ENCODE measurements around the gene EPB41L5. TPM values are rescaled to one million over a fixed set of nuclear protein-coding genes. Genes with fewer than 3 reads are reported as not detected.

EPB41L5 gene
- total and polyA plus RNA-seq, 7 donors = 8.2 to 24.3 (median 16.9) TPM

DNA sequence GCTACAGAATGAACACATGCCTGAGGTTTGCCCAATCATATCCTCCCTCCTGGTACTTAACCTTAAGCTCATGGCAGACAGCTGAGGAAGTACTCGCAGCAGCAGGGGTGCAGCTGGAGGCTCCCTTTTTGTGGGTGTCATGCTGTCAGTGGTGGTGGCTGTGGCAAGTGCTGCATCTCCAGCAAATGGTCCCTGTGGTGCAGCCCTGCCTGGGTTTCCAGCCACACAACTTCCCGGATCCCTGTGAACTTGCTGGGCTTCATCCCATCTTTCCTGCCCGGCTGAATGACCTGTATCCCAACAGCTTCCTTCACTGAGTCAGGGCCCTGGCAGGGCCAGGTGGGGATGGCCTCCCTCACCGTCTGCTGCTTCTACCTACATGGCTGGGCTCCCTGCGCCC is 205.3 kb downstream of the EPB41L5 start:
- TF ChIP-seq EP300 (IDR thresholded peaks at IDR 0.05) (no peak), POLR2AphosphoS5 (IDR thresholded peaks at IDR 0.05) (no peak), POLR2A (IDR thresholded peaks at IDR 0.05) (no peak)
- TF ChIP-seq, protein P1, sequence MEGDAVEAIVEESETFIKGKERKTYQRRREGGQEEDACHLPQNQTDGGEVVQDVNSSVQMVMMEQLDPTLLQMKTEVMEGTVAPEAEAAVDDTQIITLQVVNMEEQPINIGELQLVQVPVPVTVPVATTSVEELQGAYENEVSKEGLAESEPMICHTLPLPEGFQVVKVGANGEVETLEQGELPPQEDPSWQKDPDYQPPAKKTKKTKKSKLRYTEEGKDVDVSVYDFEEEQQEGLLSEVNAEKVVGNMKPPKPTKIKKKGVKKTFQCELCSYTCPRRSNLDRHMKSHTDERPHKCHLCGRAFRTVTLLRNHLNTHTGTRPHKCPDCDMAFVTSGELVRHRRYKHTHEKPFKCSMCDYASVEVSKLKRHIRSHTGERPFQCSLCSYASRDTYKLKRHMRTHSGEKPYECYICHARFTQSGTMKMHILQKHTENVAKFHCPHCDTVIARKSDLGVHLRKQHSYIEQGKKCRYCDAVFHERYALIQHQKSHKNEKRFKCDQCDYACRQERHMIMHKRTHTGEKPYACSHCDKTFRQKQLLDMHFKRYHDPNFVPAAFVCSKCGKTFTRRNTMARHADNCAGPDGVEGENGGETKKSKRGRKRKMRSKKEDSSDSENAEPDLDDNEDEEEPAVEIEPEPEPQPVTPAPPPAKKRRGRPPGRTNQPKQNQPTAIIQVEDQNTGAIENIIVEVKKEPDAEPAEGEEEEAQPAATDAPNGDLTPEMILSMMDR (IDR thresholded peaks at IDR 0.05) = no peak
- DNase-seq = no peak
- Histone ChIP-seq H3K27ac (no peak overlapping the region), H3K27me3 (no peaks in the 10 kb centered on the region), H3K4me1 (peaks cover 0 to 25% (median 13%) of the 10 kb centered on the region in 4 donors), H3K36me3 (peaks cover 0 to 20% (median 0%) of the 10 kb centered on the region in 4 donors), H3K9me3 (no peaks in the 10 kb centered on the region), H3K4me3 (no peak overlapping the region)
- WGBS, 2 donors = 96% methylated on average over 5 of the region's 5 CpGs
- intact Hi-C loops (cut with DNase I) = no loop called here

DNA sequence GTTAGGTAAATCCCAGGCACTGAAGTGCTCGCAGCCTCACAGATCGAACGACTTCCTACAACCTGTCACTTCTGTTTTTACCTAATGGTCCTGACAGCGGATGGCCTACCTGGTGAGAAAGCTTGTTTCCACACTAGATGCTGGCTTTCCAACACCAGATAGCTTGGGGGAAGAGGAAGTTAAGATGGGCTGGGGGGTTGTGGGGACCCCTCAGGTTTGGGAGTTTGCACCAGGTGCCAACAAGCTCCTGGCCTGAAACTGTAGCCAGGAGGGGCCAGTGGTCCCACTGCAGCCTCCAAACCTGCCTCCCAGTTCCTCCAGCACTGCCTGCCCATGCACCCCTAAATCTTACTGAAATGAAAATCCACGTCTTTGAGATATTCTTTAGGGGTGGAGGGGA is 206.4 kb downstream of the EPB41L5 start:
- Histone ChIP-seq H3K27me3 (no peaks in the 10 kb centered on the region), H3K4me3 (no peak overlapping the region), H3K27ac (no peak overlapping the region), H3K4me1 (peaks cover 0 to 34% (median 21%) of the 10 kb centered on the region in 4 donors), H3K36me3 (peaks cover 0 to 20% (median 0%) of the 10 kb centered on the region in 4 donors), H3K9me3 (no peaks in the 10 kb centered on the region)
- no peak for DNase-seq
- intact Hi-C loops (cut with DNase I) = no loop called here
- WGBS, 2 donors = 94 to 96% methylated on average over 5 of the region's 5 CpGs
- TF ChIP-seq EP300 (IDR thresholded peaks at IDR 0.05) (no peak), POLR2A (IDR thresholded peaks at IDR 0.05) (no peak), POLR2AphosphoS5 (IDR thresholded peaks at IDR 0.05) (no peak)
- TF ChIP-seq, protein P1 (IDR thresholded peaks at IDR 0.05) = no peak

DNA sequence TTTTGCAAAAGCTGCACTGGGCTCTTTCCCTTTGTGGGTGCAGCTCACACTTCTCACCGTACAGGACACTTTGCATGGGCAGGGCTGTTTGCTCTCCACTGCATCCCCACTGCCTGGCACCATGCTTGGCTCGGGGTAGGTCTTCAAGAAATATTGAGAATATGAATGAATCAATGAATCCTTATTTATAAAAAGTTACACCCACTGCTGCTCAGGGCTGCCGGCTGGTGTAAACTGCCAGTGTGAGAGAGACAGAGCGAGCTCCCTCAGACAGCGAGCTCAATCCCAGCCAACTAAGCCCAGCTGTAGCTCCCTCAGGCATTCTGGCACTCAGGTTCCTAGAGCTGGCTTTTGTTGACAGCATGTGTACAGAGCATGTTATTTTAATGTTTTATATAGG is 206.9 kb downstream of the EPB41L5 start:
- H3K27ac ChIP-seq = no peak overlapping the region
- H3K27me3 ChIP-seq = no peaks in the 10 kb centered on the region
- H3K4me3 ChIP-seq = no peak overlapping the region
- H3K36me3 ChIP-seq = peaks cover 0 to 20% (median 0%) of the 10 kb centered on the region in 4 donors
- no peak for DNase-seq
- no peaks in the 10 kb centered on the region for H3K9me3 ChIP-seq
- H3K4me1 ChIP-seq = peaks cover 0 to 35% (median 23%) of the 10 kb centered on the region in 4 donors
- TF ChIP-seq, protein P1 (IDR thresholded peaks at IDR 0.05) = no peak
- TF ChIP-seq EP300 (IDR thresholded peaks at IDR 0.05) (no peak), POLR2A (IDR thresholded peaks at IDR 0.05) (no peak), POLR2AphosphoS5 (IDR thresholded peaks at IDR 0.05) (no peak)
- intact Hi-C loops (cut with DNase I) = no loop called here
- 92 to 94% methylated on average over 5 of the region's 5 CpGs for WGBS, 2 donors

DNA sequence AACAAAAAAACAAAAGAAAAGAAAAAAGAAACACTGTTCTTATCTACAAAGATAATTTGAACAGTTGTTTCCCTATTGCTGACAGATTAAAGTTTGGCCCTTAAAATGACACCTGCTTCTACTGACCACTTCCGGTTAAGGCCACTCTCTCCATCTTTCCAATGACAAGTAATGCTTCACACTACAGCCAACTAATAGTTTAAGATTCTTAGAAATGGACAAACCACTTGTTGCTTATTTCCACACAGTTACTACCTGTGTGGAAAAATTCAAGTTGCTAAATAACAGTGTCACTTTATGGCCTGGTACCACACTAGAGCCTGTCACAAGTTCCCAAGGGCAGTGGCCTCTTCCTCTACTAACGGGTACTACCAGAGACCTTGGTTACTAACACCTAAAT is 207.9 kb downstream of the EPB41L5 start:
- whole genome bisulfite sequencing, 2 donors = 82 to 86% methylated on average over 2 of the region's 2 CpGs
- no peak for DNase-seq
- no peaks in the 10 kb centered on the region for H3K27me3 ChIP-seq
- peaks cover 0 to 20% (median 0%) of the 10 kb centered on the region in 4 donors for H3K36me3 ChIP-seq
- H3K27ac ChIP-seq = no peak overlapping the region
- peaks cover 0 to 35% (median 23%) of the 10 kb centered on the region in 4 donors for H3K4me1 ChIP-seq
- no peaks in the 10 kb centered on the region for H3K9me3 ChIP-seq
- no peak overlapping the region for H3K4me3 ChIP-seq
- intact Hi-C loops (cut with DNase I) = no loop called here
- TF ChIP-seq, protein P1 (IDR thresholded peaks at IDR 0.05) = no peak
- TF ChIP-seq POLR2A (IDR thresholded peaks at IDR 0.05) (no peak), POLR2AphosphoS5 (IDR thresholded peaks at IDR 0.05) (no peak), EP300 (IDR thresholded peaks at IDR 0.05) (no peak)

DNA sequence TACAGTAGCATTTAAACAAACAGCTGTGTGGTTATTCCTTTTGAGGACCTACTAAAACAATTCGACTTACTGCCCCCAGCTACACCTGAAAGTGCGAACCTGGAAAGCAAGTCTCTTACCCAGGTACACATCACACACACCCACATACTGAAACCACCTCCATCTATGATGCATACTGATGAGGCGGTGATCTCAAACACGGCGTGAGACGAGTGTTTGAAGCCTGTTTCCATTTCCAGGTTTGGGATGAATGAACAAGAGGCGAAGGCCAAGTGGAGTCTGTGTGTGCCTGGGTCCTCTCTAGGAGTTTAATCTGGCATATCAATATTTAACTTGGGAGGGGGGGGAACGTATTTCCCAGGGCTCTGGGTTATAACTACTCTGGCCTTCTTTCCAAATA is 208.7 kb downstream of the EPB41L5 start:
- intact Hi-C loops (cut with DNase I) = loop anchor here (2.0 kb wide), 1 partner anchor 463 kb away; the partner anchor contains the start of gene PTPN4
- 94 to 95% methylated on average over 8 of the region's 8 CpGs for WGBS, 2 donors

More for the DNA sequence above, 208.7 kb downstream of the EPB41L5 start:
- Histone ChIP-seq H3K4me3 (no peak overlapping the region), H3K36me3 (peaks cover 0 to 20% (median 0%) of the 10 kb centered on the region in 4 donors), H3K9me3 (no peaks in the 10 kb centered on the region), H3K27ac (no peak overlapping the region), H3K4me1 (peaks cover 0 to 35% (median 23%) of the 10 kb centered on the region in 4 donors), H3K27me3 (no peaks in the 10 kb centered on the region)
- DNase-seq = no peak
- no peak for TF ChIP-seq POLR2A (IDR thresholded peaks at IDR 0.05)
- no peak for TF ChIP-seq EP300 (IDR thresholded peaks at IDR 0.05)
- TF ChIP-seq, protein P1 (IDR thresholded peaks at IDR 0.05) = no peak
- no peak for TF ChIP-seq POLR2AphosphoS5 (IDR thresholded peaks at IDR 0.05)

Measured in sigmoid colon (tissue), 7 donors.